Measurements from ENCODE around the gene RILP. TPM values are rescaled to one million over a fixed set of nuclear protein-coding genes. Genes with fewer than 3 reads are reported as not detected.

Gene RILP
- total RNA-seq, 2 donors from 2014 or later = 16.1 to 38.9 TPM

DNA sequence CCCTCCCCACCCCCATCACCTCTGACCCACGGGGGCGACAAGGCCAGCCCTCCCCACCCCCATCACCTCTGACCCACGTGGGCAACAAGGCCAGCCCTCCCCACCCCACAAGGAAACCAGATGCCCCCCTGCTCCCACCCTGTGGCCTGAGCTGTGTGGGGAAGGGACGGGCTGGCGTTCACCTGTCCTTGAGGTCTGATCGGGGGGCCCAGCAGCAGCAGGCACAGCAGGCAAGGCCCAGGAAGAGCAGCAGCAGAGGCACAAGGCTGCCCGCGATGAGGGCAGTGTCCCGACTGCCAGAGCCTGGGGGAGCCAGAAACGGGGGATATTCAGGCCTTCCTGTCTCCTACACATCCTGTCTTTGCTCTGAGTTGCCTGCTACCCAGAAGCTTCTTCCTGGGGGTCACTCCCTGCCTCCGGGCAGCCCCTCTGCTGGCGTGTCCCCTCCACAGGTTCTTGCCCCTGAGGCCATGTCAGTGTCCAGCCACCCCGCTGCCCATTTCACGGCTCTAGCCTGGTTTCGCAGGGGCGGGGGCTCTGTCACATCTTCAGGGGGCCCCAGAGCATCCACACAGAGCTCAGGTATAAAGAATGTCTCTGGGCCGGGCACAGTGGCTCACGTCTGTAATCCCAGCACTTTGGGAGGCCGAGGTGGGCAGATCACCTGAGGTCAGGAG lies 10.9 kb downstream of the RILP start:
- H3K4me1 ChIP-seq (ENCODE audit: control insufficient read depth in 1 of 2, low read depth in 2 of 2) = peaks cover 0 to 5% of the 10 kb centered on the region in 2 donors
- H3K27me3 ChIP-seq (replicated peaks; ENCODE audit: insufficient read depth) = no peaks in the 10 kb centered on the region
- ATAC-seq (ENCODE audit: insufficient number of reproducible peaks, low FRiP score, low read depth) = no peak
- H3K9me3 ChIP-seq = no peaks in the 10 kb centered on the region
- no peak overlapping the region for H3K4me3 ChIP-seq
- no peaks in the 10 kb centered on the region for H3K36me3 ChIP-seq
- no peak overlapping the region for H3K27ac ChIP-seq
- TF ChIP-seq, protein P1, sequence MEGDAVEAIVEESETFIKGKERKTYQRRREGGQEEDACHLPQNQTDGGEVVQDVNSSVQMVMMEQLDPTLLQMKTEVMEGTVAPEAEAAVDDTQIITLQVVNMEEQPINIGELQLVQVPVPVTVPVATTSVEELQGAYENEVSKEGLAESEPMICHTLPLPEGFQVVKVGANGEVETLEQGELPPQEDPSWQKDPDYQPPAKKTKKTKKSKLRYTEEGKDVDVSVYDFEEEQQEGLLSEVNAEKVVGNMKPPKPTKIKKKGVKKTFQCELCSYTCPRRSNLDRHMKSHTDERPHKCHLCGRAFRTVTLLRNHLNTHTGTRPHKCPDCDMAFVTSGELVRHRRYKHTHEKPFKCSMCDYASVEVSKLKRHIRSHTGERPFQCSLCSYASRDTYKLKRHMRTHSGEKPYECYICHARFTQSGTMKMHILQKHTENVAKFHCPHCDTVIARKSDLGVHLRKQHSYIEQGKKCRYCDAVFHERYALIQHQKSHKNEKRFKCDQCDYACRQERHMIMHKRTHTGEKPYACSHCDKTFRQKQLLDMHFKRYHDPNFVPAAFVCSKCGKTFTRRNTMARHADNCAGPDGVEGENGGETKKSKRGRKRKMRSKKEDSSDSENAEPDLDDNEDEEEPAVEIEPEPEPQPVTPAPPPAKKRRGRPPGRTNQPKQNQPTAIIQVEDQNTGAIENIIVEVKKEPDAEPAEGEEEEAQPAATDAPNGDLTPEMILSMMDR (IDR thresholded peaks at IDR 0.05) = no peak
- no peak for DNase-seq (ENCODE audit: low spot score)

DNA sequence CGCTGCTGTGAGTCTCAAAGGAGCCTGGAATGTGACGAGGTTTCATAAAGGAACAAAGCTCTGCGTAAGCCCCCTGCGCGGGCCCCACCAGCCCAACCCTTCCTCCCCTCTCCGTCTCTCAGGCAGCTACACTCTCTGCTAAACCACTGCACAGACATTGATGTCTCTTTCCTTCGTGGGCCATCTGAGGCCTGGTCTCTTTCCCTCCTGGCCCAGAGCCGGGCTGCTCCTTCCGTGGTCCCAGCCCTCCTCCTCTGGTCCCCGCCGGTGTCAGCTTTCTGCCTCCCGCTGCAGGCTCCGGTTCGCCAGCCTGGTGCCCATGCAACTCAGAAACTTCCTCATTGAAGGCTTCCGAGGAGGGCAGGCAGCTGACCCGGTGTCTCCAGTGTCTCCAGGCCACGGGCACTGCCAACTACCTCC lies 11.5 kb downstream of the RILP start:
- DNase-seq (ENCODE audit: low spot score) (no peak), ATAC-seq (ENCODE audit: insufficient number of reproducible peaks, low FRiP score, low read depth) (no peak)
- no peaks in the 10 kb centered on the region for H3K9me3 ChIP-seq
- no peaks in the 10 kb centered on the region for H3K36me3 ChIP-seq
- TF ChIP-seq, protein P1 (IDR thresholded peaks at IDR 0.05) = no peak
- no peaks in the 10 kb centered on the region for H3K4me1 ChIP-seq (ENCODE audit: control insufficient read depth in 1 of 2, low read depth in 2 of 2)
- H3K27ac ChIP-seq = no peak overlapping the region
- H3K27me3 ChIP-seq (replicated peaks; ENCODE audit: insufficient read depth) = no peaks in the 10 kb centered on the region
- no peak overlapping the region for H3K4me3 ChIP-seq

DNA sequence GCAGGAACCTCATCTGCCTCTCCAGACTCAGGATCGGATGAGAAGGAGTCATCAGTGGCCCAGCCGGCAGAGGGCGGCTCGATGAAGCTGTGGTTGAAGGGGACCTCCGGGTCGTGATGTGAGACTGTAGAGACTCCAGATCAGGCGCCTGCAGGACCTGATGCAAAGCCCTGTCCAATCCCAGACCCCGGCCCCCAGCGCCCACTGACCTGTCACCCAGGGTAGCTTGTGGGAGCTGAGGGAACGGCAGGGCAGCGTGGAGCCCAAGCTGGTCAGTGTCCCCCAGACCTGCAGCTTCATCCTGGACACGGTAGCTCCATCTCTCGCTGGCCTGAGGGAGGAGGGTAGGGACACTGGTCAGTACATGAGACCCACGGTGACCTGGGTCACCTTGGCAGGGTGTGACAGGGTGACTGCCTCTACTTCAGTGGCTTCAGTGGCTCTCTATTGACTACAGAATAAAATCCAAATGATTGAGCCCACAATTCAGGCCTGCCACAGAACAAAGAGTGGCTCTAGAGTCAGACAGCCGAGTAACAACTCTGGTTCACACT lies 12.9 kb downstream of the RILP start:
- ATAC-seq (ENCODE audit: insufficient number of reproducible peaks, low FRiP score, low read depth) (no peak), DNase-seq (ENCODE audit: low spot score) (no peak)
- Histone ChIP-seq H3K4me1 (ENCODE audit: control insufficient read depth in 1 of 2, low read depth in 2 of 2) (no peaks in the 10 kb centered on the region), H3K27me3 (replicated peaks; ENCODE audit: insufficient read depth) (no peaks in the 10 kb centered on the region), H3K36me3 (no peaks in the 10 kb centered on the region), H3K9me3 (no peaks in the 10 kb centered on the region), H3K4me3 (no peak overlapping the region), H3K27ac (no peak overlapping the region)
- TF ChIP-seq, protein P1 (IDR thresholded peaks at IDR 0.05) = no peak

DNA sequence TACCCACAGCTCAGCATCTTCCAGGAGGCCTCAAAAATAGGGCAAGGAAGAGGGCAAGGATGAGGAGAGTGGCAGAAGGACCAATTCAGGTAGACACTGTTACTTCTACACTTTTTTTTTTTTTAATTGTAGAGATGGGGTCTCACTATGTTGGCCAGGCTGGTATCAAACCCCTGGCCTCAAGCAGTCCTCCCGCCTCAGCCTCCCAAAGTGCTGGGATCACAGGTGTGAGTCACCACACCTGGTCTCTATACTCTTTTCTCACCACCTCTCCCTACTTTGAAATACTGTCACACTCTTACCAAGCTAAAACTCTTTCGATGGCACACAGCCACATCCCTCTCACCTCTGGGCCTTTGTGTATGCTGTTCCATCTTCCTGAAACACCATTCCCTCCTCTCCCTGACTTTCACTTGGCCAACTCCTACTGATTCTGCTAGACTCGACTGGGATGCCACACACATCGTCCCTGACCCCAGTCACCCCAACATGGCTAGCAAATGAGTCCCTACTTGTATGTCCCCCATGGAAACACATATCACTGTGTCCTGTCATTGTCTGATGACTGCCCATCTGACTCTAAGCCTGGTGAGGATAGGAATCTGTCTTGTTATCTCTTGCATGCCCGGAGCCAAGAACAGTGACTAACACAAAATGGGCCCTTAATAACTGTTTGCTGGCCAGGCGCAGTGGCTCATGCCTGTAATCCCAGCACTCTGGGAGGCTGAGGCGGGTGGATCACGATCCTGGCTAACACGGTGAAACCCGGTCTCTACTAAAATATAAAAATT lies 13.8 kb downstream of the RILP start:
- TF ChIP-seq, protein P1 (IDR thresholded peaks at IDR 0.05) = no peak
- ATAC-seq (ENCODE audit: insufficient number of reproducible peaks, low FRiP score, low read depth) (no peak), DNase-seq (ENCODE audit: low spot score) (no peak)
- Histone ChIP-seq H3K27ac (no peak overlapping the region), H3K4me3 (no peak overlapping the region), H3K4me1 (ENCODE audit: control insufficient read depth in 1 of 2, low read depth in 2 of 2) (no peaks in the 10 kb centered on the region), H3K27me3 (replicated peaks; ENCODE audit: insufficient read depth) (no peaks in the 10 kb centered on the region), H3K9me3 (no peaks in the 10 kb centered on the region), H3K36me3 (no peaks in the 10 kb centered on the region)

Data from thoracic aorta (tissue), 2 donors.